ENCODE results near the gene C19orf44.
A peak's percentile ranks its signal among the peaks of the same experiment; 100 is the strongest.
"Not testable (repeated sequence)": the region's sequence is repeated elsewhere in the genome, so short reads cannot be mapped to it uniquely, and the experiment has no call there.

The C19orf44 gene

DNA sequence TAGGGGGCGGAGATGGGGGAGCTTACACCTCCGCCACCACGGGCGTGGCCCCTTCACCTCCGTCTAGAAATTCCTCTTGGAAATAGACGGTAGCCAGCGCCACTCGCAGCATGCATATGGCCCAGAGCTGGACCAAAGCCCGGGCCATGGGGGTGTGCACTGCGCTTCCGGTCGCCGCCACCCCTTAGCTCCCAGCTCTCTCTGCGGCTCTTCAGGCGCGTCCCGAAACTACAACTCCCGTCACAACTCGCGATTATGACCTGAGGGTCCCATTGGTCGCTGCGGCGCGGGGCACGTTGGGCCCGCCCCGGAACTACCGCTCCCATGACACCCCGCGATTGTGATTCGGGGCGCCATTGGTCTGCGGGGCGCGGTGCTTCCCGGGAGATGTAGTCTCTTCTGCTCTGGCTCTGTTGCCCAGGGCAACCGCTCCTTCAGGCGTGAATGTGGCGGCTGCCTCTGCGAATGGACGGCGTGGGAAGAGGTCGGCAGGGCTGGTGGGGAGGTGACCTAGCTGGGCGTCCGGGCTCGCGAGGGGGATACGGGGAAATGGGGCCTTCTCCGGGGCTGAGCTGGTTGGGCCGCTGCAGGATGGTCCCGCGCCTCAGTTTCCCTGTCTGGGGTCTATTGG lies at the start of gene C19orf44, which contains the start of gene CALR3:
C19orf44 (plus strand) TSS at position 413 of the 631 bp plus-strand sequence. CDS start 4,399 bp downstream, outside the sequence.
CALR3 (minus strand) TSS at position 186 of the 631 bp plus-strand sequence; CDS start at position 148, 38 bp downstream.
- peak within 1 kb of the TSS; percentile 73 for H3K4me3 ChIP-seq (ENCODE audit: control insufficient read depth, low read depth, low read length)
- TF ChIP-seq, protein P1, sequence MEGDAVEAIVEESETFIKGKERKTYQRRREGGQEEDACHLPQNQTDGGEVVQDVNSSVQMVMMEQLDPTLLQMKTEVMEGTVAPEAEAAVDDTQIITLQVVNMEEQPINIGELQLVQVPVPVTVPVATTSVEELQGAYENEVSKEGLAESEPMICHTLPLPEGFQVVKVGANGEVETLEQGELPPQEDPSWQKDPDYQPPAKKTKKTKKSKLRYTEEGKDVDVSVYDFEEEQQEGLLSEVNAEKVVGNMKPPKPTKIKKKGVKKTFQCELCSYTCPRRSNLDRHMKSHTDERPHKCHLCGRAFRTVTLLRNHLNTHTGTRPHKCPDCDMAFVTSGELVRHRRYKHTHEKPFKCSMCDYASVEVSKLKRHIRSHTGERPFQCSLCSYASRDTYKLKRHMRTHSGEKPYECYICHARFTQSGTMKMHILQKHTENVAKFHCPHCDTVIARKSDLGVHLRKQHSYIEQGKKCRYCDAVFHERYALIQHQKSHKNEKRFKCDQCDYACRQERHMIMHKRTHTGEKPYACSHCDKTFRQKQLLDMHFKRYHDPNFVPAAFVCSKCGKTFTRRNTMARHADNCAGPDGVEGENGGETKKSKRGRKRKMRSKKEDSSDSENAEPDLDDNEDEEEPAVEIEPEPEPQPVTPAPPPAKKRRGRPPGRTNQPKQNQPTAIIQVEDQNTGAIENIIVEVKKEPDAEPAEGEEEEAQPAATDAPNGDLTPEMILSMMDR (conservative IDR thresholded peaks at IDR 0.05; ENCODE audit: control insufficient read depth, insufficient read depth, low read depth, low read length), result no peak
- DNase-seq (ENCODE audit: low read depth), result peak; percentile 97

DNA sequence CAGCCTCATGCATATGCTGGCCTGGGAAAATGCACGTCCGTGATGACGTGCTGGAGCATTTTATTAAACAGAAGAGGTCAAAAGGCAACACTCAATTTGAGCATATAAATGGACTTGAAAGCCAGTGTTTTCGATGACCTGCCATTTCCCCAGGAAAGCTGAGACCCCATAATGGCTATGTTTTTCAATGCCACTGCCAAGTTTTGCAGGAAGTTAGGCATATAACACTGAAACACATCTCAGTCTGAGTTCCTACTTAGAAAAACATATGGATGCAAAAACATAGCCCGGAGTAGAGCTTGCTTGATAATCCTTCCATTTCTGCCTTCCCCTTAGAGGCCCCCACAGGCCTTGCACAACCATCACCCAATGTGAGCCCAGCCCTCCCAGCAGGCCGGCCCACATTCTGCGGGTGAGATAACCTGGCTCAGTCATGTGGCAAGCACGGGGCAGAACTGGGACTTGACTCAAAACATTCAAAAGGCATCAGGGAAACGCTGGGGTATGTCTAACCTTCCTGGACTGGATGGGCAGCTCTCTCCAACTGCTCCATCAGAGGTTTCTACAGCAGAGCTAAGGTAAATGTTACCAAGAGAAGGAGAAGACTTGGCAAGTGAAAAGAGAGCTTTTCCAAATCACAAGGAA lies 49.3 kb upstream of the C19orf44 start:
- peak; percentile 78 for DNase-seq (ENCODE audit: low read depth)
- TF ChIP-seq, protein P1 (conservative IDR thresholded peaks at IDR 0.05; ENCODE audit: control insufficient read depth, insufficient read depth, low read depth, low read length), result no peak
- no peak overlapping the region for H3K4me3 ChIP-seq (ENCODE audit: control insufficient read depth, low read depth, low read length)

DNA sequence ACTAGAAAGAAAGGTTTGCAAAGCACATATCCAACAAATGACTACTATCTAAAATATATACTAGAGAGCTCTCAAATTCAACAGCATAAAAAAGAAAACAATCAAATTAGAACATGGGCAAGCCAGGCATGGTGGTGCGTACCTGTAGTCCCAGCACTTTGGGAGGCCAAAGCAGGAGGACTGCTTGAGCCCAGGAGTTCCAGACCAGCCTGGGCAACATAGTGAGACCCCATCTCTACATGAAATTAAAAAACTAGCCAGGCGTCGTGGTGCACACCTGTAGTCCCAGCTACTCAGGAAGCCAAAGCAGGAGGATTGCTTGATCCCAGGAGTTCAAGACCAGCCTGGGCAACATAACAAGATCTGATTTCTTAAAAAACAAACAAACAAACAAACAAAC lies 47.3 kb upstream of the C19orf44 start:
- not testable (repeated sequence) for H3K4me3 ChIP-seq (ENCODE audit: control insufficient read depth, low read depth, low read length); DNase-seq (ENCODE audit: low read depth)

DNA sequence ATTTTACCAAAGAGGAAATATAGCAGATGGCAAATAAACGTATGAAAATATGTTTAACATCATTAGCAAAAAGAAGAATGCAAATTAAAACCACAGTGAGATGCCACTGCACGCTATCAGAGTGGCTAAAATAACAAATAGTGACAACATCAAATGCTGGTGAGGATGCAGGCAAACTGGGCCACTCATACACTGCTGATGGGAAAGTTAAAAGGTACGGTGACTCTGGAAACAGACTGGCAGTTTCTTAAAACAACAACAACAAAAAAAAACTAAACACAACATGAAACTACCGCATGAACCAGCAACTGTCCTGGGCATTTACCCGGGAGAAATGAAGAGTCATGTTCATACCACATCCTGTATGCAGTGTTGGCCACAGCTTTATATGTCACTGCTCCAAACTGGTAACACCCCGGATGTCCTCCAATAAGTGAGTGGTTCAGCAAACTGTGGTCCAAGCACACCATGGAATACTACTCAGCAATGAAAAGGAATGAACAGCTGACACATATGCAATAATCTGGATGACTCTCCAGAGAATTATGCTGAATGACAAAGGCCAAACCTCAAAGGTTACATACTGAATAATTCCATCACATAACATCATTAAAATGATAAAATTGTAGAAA lies 46.7 kb upstream of the C19orf44 start:
- TF ChIP-seq, protein P1 (conservative IDR thresholded peaks at IDR 0.05; ENCODE audit: control insufficient read depth, insufficient read depth, low read depth, low read length), result no peak
- H3K4me3 ChIP-seq (ENCODE audit: control insufficient read depth, low read depth, low read length), result no peak overlapping the region
- DNase-seq (ENCODE audit: low read depth), result no peak

DNA sequence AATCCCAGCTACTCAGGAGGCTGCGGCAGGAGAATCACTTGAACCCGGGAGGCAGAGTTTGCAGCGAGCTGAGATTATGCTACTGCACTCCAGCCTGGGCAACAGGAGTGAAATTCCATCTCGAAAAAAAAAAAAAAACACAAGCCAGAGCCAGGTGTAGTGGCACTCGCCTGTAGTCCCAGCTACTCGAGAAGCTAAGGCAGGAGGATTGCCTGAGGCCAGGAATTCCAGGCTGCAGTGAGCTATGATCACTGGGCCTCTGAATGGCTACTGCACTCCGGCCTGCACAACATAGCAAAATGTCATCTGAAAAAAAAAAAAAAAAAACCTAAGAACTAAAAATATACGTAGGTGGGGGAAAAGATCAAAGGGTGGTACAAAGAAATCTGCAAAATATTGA lies 43.9 kb upstream of the C19orf44 start:
- TF ChIP-seq, protein P1 (conservative IDR thresholded peaks at IDR 0.05; ENCODE audit: control insufficient read depth, insufficient read depth, low read depth, low read length), result no peak
- H3K4me3 ChIP-seq (ENCODE audit: control insufficient read depth, low read depth, low read length), result no peak overlapping the region
- DNase-seq (ENCODE audit: low read depth), result no peak

DNA sequence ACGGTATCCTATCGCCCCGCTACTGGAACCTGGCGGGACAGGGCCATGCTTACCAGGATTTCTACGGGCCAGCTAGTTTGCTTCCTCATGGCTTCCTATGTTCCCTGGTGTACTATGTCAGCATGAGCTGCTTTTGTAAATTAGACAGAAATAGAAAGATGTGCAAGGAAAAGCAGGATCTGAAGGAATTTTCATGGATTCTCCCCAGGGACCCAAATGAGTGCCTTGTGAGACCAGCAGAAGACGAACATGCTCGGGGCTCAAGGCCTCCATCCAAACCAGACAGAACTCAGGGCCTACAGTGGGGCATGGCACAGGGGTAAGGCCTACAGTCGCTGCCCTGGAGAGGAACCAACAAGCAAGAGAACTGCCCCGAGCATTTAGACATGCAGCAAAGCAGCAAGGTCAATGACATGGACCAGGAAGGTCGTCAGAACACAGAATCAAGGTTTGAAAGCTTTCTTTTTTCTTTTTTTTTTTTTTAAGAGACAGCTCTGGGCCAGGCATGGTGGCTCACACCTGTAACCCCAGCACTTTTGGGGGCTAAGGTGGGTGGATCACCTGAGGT lies 41.8 kb upstream of the C19orf44 start:
- TF ChIP-seq, protein P1 (conservative IDR thresholded peaks at IDR 0.05; ENCODE audit: control insufficient read depth, insufficient read depth, low read depth, low read length), result no peak
- no peak for DNase-seq (ENCODE audit: low read depth)
- H3K4me3 ChIP-seq (ENCODE audit: control insufficient read depth, low read depth, low read length), result no peak overlapping the region

DNA sequence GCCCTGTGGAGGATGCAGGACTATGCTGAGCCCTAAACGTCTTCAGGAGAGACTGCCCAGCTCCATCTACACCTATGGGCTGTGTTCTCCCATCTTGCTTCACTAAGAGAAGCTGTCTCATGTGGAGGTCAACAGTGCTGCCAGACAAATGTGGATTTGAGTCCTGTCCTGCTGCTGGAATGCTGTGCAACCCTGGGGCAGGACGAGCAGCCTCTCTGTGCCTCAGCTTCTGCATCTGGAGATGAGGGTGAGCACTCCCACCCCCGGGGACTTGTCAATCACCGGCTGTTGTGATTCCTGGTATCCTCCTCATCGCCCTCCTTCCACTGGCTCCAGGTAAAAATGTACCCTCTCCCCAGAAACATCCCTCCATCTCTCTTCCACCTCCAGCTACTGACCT lies 40.7 kb upstream of the C19orf44 start:
- no peak overlapping the region for H3K4me3 ChIP-seq (ENCODE audit: control insufficient read depth, low read depth, low read length)
- TF ChIP-seq, protein P1 (conservative IDR thresholded peaks at IDR 0.05; ENCODE audit: control insufficient read depth, insufficient read depth, low read depth, low read length), result no peak
- no peak for DNase-seq (ENCODE audit: low read depth)
